ENCODE results near the gene AFF4. TPM values are rescaled to one million over a fixed set of nuclear protein-coding genes. Genes with fewer than 3 reads are reported as not detected.

Gene AFF4
- total and polyA plus RNA-seq, 9 of the 15 experiments (the other 6 are each of a cell fraction or from before 2014, with no cell fraction given), result 1.7 to 25.8 (median 17.9) TPM

DNA sequence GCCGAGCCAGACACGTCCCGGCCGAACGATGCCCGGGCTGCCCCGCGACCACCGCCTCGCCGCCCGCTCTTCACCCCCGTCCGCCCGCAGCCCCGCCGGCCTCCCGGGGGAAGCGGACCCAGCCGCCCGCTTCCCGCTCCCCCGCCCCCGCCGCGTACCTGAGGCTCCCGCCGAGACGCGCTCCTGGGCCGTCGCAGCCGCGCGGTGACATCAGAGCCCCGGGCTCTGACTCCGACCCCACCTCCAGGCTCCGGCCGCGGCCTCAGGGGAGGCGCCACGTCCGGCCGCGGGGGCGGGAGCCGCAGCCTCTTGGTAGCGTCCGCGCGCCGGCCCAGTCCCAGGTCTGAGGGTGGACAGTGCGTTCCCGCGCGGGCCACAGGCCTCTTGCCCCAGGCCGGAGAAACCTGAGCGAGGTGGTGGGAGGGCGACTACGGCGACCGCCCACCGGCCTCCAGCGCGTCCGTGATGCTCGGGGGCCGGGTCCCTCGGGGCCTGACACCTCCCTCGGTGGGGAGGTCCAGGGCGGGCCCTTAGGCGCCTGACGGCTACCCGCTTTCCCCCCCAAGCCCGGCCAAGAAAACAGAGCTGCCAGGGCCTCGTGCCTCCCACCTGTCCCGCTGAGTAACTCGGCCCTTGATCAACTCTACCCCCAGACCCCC lies 132.9 kb downstream of the AFF4 start, which contains the start of gene SHROOM1 (continued):
- TF ChIP-seq NRF1 (conservative IDR thresholded peaks at IDR 0.05 in 1 of 2, IDR thresholded peaks at IDR 0.05 in 1 of 2) (peak; percentile 63 to 69; a peak in 3 of 4 replicates), NONO (IDR thresholded peaks at IDR 0.05; ENCODE audit: low read depth in 2 of 2, low read length in 1 of 2) (peak; percentile 19 to 80), SIX5 (IDR thresholded peaks at IDR 0.05; ENCODE audit: borderline replicate concordance in 1 of 2, insufficient read depth in 1 of 2, low read depth in 1 of 2, low read length in 2 of 2) (no peak), POLR2H (tag; IDR thresholded peaks at IDR 0.05; ENCODE audit: low read depth) (peak; percentile 82), PRPF4 (IDR thresholded peaks at IDR 0.05; ENCODE audit: insufficient read depth, low read depth, low read length, poor library complexity, severe bottlenecking) (peak; percentile 20), RBBP5 (IDR thresholded peaks at IDR 0.05; ENCODE audit: borderline replicate concordance, insufficient read depth, low read length, poor library complexity, severe bottlenecking) (peak; percentile 18), JUNB (CRISPR knock-in tag; conservative IDR thresholded peaks at IDR 0.05) (no peak), PHF20 (IDR thresholded peaks at IDR 0.05; ENCODE audit: partially characterized antibody) (peak; percentile 80), ZNF263 (CRISPR knock-in tag; IDR thresholded peaks at IDR 0.05; ENCODE audit: borderline replicate concordance) (peak; percentile 23; the same call in 1 of the 2 replicates), CBX2 (IDR thresholded peaks at IDR 0.05; ENCODE audit: insufficient read depth, low read length, poor library complexity, severe bottlenecking) (no peak), CHD4 (IDR thresholded peaks at IDR 0.05; ENCODE audit: insufficient read depth, insufficient replicate concordance, low read depth, low read length, poor library complexity, severe bottlenecking) (no peak), ZNF695 (CRISPR knock-in tag; IDR thresholded peaks at IDR 0.05) (no peak), ZBTB7A (IDR thresholded peaks at IDR 0.05; ENCODE audit: borderline replicate concordance, control insufficient read depth, low read depth, low read length) (no peak), TAF7 (tag; IDR thresholded peaks at IDR 0.05) (peak; percentile 35; the same call in 1 of the 2 replicates), ZNF324 (CRISPR knock-in tag; IDR thresholded peaks at IDR 0.05) (no peak), ZNF717 (CRISPR knock-in tag; IDR thresholded peaks at IDR 0.05) (no peak), RBM34 (IDR thresholded peaks at IDR 0.05; ENCODE audit: borderline replicate concordance, insufficient read depth, low read length) (no peak), GATAD2B (IDR thresholded peaks at IDR 0.05; ENCODE audit: borderline replicate concordance) (0 out of 2 replicates have a peak, but pooled peaks have one; percentile 1), TSC22D4 (tag; IDR thresholded peaks at IDR 0.05) (no peak), EGR1 (conservative IDR thresholded peaks at IDR 0.05) (peak; percentile 96), ELK1 (CRISPR knock-in tag; IDR thresholded peaks at IDR 0.05) (no peak)
- TF ChIP-seq, protein P1, sequence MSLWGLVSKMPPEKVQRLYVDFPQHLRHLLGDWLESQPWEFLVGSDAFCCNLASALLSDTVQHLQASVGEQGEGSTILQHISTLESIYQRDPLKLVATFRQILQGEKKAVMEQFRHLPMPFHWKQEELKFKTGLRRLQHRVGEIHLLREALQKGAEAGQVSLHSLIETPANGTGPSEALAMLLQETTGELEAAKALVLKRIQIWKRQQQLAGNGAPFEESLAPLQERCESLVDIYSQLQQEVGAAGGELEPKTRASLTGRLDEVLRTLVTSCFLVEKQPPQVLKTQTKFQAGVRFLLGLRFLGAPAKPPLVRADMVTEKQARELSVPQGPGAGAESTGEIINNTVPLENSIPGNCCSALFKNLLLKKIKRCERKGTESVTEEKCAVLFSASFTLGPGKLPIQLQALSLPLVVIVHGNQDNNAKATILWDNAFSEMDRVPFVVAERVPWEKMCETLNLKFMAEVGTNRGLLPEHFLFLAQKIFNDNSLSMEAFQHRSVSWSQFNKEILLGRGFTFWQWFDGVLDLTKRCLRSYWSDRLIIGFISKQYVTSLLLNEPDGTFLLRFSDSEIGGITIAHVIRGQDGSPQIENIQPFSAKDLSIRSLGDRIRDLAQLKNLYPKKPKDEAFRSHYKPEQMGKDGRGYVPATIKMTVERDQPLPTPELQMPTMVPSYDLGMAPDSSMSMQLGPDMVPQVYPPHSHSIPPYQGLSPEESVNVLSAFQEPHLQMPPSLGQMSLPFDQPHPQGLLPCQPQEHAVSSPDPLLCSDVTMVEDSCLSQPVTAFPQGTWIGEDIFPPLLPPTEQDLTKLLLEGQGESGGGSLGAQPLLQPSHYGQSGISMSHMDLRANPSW (CRISPR knock-in tag; IDR thresholded peaks at IDR 0.05), result no peak

Measured in K562 (cell line).